GM23248 (cell line): Measurements from ENCODE around the gene CLN3. TPM values are rescaled to one million over a fixed set of nuclear protein-coding genes. Genes with fewer than 3 reads are reported as not detected.
"Not testable (repeated sequence)": the region's sequence is repeated elsewhere in the genome, so short reads cannot be mapped to it uniquely, and the experiment has no call there.

Experiments used
- DNase-seq: peaks from one replicate; pipeline ENCODE4 v3.0.0-alpha.2; 2015
- H2AFZ ChIP-seq: fragments of 200-600 bp; sonication (generic); 2 replicates; pipeline ENCODE4 v1.6.1; 2016; ENCODE audit warnings: antibody characterized with exemption
- H3F3A ChIP-seq: fragments of 200-600 bp; sonication (generic); 2 replicates; pipeline ENCODE4 v1.6.1; 2016; ENCODE audit warnings: mild to moderate bottlenecking, antibody characterized with exemption, mixed run types; ENCODE audit not compliant: insufficient read depth
- H3K27ac ChIP-seq: fragments of 200-600 bp; sonication (generic); 2 replicates; pipeline ENCODE4 v1.5.1; 2016; ENCODE audit warnings: mild to moderate bottlenecking
- H3K27me3 ChIP-seq: fragments of 200-600 bp; sonication (generic); replicated peaks from 2 replicates; pipeline ENCODE4 v1.6.1; 2016; ENCODE audit warnings: mild to moderate bottlenecking; ENCODE audit not compliant: insufficient read depth
- H3K36me3 ChIP-seq: fragments of 200-600 bp; sonication (generic); 2 replicates; pipeline ENCODE4 v1.6.1; 2016; ENCODE audit warnings: low read depth, mild to moderate bottlenecking
- H3K4me1 ChIP-seq: fragments of 200-600 bp; sonication (generic); 2 replicates; pipeline ENCODE4 v1.6.1; 2016; ENCODE audit warnings: mild to moderate bottlenecking; ENCODE audit not compliant: insufficient read depth
- H3K4me2 ChIP-seq: fragments of 200-600 bp; sonication (generic); one replicate; pipeline ENCODE4 v1.6.1; 2016; ENCODE audit warnings: mild to moderate bottlenecking; ENCODE audit not compliant: unreplicated experiment
- H3K4me3 ChIP-seq: fragments of 200-600 bp; sonication (generic); 2 replicates; pipeline ENCODE4 v1.5.1; 2016; ENCODE audit warnings: mild to moderate bottlenecking
- H3K79me2 ChIP-seq: fragments of 200-600 bp; sonication (generic); 2 replicates; pipeline ENCODE4 v1.6.1; 2016; ENCODE audit warnings: mild to moderate bottlenecking; ENCODE audit not compliant: insufficient read depth
- H3K9ac ChIP-seq: fragments of 200-600 bp; sonication (generic); 2 replicates; pipeline ENCODE4 v1.6.1; 2016; ENCODE audit warnings: mild to moderate bottlenecking
- H3K9me2 ChIP-seq: fragments of 200-600 bp; sonication (generic); 2 replicates; pipeline ENCODE4 v1.6.1; 2016; ENCODE audit warnings: mixed run types, mild to moderate bottlenecking, moderate library complexity; ENCODE audit not compliant: insufficient read depth
- H3K9me3 ChIP-seq: fragments of 200-600 bp; sonication (generic); one replicate; pipeline ENCODE4 v1.6.1; 2017; ENCODE audit warnings: low read depth
- H4K20me1 ChIP-seq: fragments of 200-600 bp; sonication (generic); 2 replicates; pipeline ENCODE4 v1.6.0; 2016; ENCODE audit not compliant: insufficient read depth
- EZH2 ChIP-seq: fragments of 200-600 bp; sonication (generic); IDR thresholded peaks from 2 replicates; pipeline ENCODE4 v1.6.1; 2018; ENCODE audit warnings: antibody characterized with exemption, mild to moderate bottlenecking; ENCODE audit not compliant: insufficient read depth, poor library complexity, severe bottlenecking
- EZH2phosphoT487 ChIP-seq: fragments of 200-600 bp; sonication (generic); IDR thresholded peaks from 2 replicates; pipeline ENCODE4 v1.6.1; 2018; ENCODE audit warnings: antibody characterized with exemption, moderate library complexity, mild to moderate bottlenecking, low read depth; ENCODE audit not compliant: insufficient read depth
- WGBS, 2 experiments: methylation state at CpG; one replicate each; pipeline ENCODE4 v1.1.6; 2015 to 2017; ENCODE audit warnings: low lambda C conversion rate in 2 of 2, low coverage in 1 of 2; ENCODE audit errors: missing lambda C conversion rate in 2 of 2; 5-methylcytosine and 5-hydroxymethylcytosine counted together
- in situ Hi-C: fragments of 300-500 bp; cut with MboI; formaldehyde crosslinking; loops from 2 replicates; pipeline ENCODE4 v1.15.0; 2020
- polyA plus RNA-seq: library from polyadenylated mRNA; unstranded; fragments of >200 nt; fragmentation: Nextera tagmentation; extraction: Ambion mirVana; gene quantifications from 2 replicates; pipeline ENCODE4 v1.2.1, GENCODE V29; 2016
- total RNA-seq: library from RNA; depleted of rRNA; stranded (reverse); fragments of >200 nt; shearing (Covaris generic); gene quantifications from 2 replicates; pipeline ENCODE4 v1.2.3, GENCODE V29; 2014

The CLN3 gene
- total and polyA plus RNA-seq, 2 experiments from 2014 or later: 15.8 to 21.1 TPM

DNA sequence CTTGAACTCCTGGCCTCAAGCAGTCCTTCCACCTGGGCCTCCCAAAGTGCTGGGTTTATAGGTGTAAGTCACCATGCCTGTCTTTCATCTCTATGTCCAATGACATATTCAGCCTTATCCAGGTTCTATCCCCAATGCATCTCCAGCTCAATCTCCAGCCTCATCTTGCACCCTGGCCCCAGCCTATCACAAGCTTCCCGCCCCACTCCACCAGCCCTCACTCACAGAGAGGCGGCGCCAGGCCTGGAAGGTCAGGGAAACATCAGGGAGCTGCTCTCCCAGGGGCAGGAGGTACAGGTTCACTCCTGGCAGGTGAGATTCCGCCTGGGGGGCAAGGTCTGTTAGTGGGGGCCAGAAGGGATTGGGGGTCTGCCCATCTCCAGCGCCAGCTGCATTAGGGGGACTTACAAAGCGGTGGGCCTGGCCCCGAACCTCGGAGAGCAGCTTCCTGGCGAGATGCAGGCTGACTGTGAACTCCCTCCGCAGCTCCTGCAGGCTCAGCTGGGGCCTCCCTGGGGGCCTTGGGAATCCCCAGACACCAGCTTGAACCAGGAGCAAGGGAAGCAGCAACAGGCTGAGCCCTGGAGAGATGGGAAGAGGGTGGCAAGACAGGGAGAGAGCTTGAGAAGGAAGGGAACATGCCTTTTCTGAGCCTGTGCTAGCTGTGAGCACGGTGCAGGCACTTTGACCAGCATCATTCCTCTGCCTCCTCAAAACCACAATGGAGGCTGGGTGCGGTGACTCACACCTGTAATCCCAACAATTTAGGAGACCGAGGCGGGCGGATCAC, 11.8 kb upstream of the CLN3 start:
- Histone ChIP-seq H3K4me3 (no peak overlapping the region), H2AFZ (no peak overlapping the region), H3K9me3 (no peaks in the 10 kb centered on the region), H3K4me1 (no peaks in the 10 kb centered on the region), H3F3A (no peaks in the 10 kb centered on the region), H3K27me3 (peaks cover 15% of the 10 kb centered on the region), H3K9ac (no peak overlapping the region), H3K4me2 (no peak overlapping the region), H4K20me1 (no peaks in the 10 kb centered on the region), H3K36me3 (no peaks in the 10 kb centered on the region), H3K79me2 (no peaks in the 10 kb centered on the region), H3K9me2 (no peaks in the 10 kb centered on the region), H3K27ac (no peak overlapping the region)
- in situ Hi-C loops: no loop called here
- TF ChIP-seq EZH2phosphoT487 (no peak), EZH2 (no peak)
- no peak for DNase-seq
- WGBS, 2 experiments: 69 to 70% methylated on average over 15 of the region's 15 CpGs

DNA sequence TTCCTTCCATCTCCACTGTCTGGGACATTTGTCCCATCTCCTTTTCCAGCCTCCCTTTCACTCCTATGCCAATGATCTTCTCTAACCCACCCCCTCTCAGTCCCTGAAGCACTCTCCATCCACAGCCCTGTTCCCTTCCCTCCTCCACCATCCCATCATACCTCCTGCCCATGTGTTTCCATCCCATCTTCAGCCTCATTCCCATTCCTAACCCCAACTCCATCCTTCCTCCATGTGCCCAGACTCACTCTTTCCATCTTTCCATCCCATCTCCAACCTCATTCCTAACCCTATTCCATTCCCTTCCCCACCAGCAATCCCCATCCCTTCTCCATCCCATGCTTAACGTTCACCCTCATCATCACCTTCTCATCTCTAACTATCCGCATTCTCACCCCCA, 10.4 kb upstream of the CLN3 start:
- no peak overlapping the region for H3K4me2 ChIP-seq
- no peak overlapping the region for H2AFZ ChIP-seq
- WGBS, 2 experiments: 74 to 76% methylated on average over 2 of the region's 2 CpGs
- no peak for DNase-seq
- no peaks in the 10 kb centered on the region for H3K9me2 ChIP-seq
- in situ Hi-C loops: no loop called here
- no peaks in the 10 kb centered on the region for H3K79me2 ChIP-seq
- no peak overlapping the region for H3K27ac ChIP-seq
- no peaks in the 10 kb centered on the region for H3F3A ChIP-seq
- no peak overlapping the region for H3K4me3 ChIP-seq
- H4K20me1 ChIP-seq: no peaks in the 10 kb centered on the region
- no peaks in the 10 kb centered on the region for H3K36me3 ChIP-seq
- H3K27me3 ChIP-seq: peaks cover 15% of the 10 kb centered on the region
- TF ChIP-seq EZH2phosphoT487 (no peak), EZH2 (no peak)
- H3K4me1 ChIP-seq: no peaks in the 10 kb centered on the region
- H3K9me3 ChIP-seq: no peaks in the 10 kb centered on the region
- no peak overlapping the region for H3K9ac ChIP-seq

DNA sequence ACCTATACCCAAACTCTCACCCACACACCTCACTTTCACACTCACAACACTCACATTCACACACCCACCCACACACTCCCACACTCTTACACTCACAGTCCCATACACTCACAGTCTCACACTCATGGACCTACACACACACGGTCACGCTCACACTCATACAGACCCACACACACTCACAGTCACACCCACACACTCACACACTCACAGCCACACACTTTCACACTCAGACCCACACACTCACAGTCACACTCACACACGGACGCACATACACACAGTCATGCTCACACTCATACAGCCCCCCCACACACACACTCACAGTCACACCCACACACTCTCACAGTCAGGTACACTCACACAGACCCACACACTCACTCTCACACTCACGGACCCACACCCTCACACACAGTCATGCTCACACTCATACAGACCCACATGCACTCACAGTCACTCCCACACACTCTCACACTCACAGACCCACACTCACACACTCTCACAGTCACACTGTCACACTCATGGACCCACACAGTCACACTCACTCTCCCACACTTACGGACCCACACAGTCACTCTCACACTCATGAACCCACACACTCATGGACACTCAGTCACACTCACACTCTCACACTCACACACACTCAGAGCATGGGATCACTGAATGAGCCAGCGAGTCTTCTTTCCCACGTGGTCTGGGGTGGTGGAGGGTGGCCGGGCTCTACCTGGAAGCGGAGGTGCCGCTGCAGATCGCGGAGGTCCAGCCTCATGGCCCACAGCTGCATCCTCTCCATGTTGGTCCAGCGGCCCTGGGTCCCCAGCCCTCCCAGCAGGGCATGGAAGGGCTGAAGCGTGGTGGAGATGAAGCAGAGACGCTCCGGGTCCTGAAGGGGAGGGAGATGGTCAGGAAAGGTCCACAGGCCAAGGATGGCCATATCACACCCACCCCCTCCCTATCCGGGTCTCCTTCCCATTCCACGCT, 9.7 kb upstream of the CLN3 start:
- no peaks in the 10 kb centered on the region for H3K79me2 ChIP-seq
- H4K20me1 ChIP-seq: no peaks in the 10 kb centered on the region
- no peak overlapping the region for H3K4me3 ChIP-seq
- no peak overlapping the region for H2AFZ ChIP-seq
- no peaks in the 10 kb centered on the region for H3K4me1 ChIP-seq
- no peak overlapping the region for H3K4me2 ChIP-seq
- DNase-seq: no peak
- 82 to 91% methylated on average over 14 to 19 of the region's 19 CpGs for WGBS, 2 experiments
- H3K9me2 ChIP-seq: no peaks in the 10 kb centered on the region
- peaks cover 15% of the 10 kb centered on the region for H3K27me3 ChIP-seq
- TF ChIP-seq EZH2: no peak
- no peak for TF ChIP-seq EZH2phosphoT487
- no peaks in the 10 kb centered on the region for H3K9me3 ChIP-seq
- H3K9ac ChIP-seq: no peak overlapping the region
- H3F3A ChIP-seq: no peaks in the 10 kb centered on the region
- no peaks in the 10 kb centered on the region for H3K36me3 ChIP-seq
- in situ Hi-C loops: no loop called here
- H3K27ac ChIP-seq: no peak overlapping the region

DNA sequence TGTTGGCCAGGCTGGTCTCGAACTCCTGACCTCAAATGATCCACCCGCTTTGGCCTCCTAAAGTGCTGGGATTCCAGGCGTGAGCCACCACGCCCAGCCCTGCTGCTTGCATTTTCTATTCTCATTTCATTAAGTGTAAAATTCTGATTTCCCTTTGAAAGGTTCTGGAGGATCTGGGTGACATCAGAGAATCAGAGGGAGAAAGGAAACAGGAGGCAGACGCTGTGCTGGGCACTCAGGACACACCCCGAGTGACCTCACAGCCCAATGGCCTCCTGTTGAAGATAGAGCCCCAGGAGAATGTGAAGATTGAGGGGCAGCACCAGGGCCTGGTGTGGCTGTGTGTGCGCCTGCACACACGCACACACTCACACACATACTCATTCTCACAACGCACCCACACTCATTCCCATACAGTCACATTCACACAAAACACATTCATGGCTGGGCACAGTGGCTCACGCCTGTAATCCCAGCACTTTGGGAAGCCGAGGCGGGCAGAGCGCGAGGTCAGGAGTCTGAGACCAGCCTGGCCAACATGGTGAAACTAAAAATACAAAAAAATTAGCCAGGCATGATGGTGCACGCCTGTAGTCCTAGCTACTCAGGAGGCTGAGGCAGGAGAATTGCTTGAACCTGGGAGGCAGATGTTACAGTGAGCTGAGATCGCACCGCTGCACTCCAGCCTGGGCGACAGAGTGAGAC, 8.8 kb upstream of the CLN3 start:
- H3F3A ChIP-seq, H3K4me3 ChIP-seq, H2AFZ ChIP-seq, in situ Hi-C loops, DNase-seq, H3K4me1 ChIP-seq, H3K79me2 ChIP-seq, H4K20me1 ChIP-seq, H3K9me3 ChIP-seq, H3K9me2 ChIP-seq, H3K4me2 ChIP-seq, H3K9ac ChIP-seq, H3K27ac ChIP-seq, H3K36me3 ChIP-seq: not testable (repeated sequence)
- 60 to 70% methylated on average over 16 to 18 of the region's 18 CpGs for WGBS, 2 experiments
- peaks cover 13% of the 10 kb centered on the region for H3K27me3 ChIP-seq
